ENCODE measurements around the gene TUFT1.

The TUFT1 gene

GRCh38 chr1:151509350-151510019 lies 30.6 kb upstream of the TUFT1 start:
- TF ChIP-seq ZBTB7A (IDR thresholded peaks at IDR 0.05; ENCODE audit: low read depth), result no peak
- TF ChIP-seq NFIC (IDR thresholded peaks at IDR 0.05), result no peak
- no peak for TF ChIP-seq FOXM1 (IDR thresholded peaks at IDR 0.05; ENCODE audit: borderline replicate concordance, low read depth)
- no peak for TF ChIP-seq TEAD4 (IDR thresholded peaks at IDR 0.05)
- no peak for TF ChIP-seq TAF1 (IDR thresholded peaks at IDR 0.05; ENCODE audit: low read depth)
- no peak for TF ChIP-seq EGR1 (IDR thresholded peaks at IDR 0.05)
- no peak for TF ChIP-seq REST (IDR thresholded peaks at IDR 0.05; ENCODE audit: low read depth)
- no peak for TF ChIP-seq MAX (IDR thresholded peaks at IDR 0.05)
- TF ChIP-seq YY1 (IDR thresholded peaks at IDR 0.05; ENCODE audit: low read depth), result no peak
- TF ChIP-seq USF1 (IDR thresholded peaks at IDR 0.05), result no peak
- TF ChIP-seq TCF12 (IDR thresholded peaks at IDR 0.05; ENCODE audit: low read depth), result no peak
- TF ChIP-seq RAD21 (IDR thresholded peaks at IDR 0.05; ENCODE audit: low read depth), result no peak
- no peak for TF ChIP-seq CREB1 (IDR thresholded peaks at IDR 0.05; ENCODE audit: low read depth)
- TF ChIP-seq CEBPB (IDR thresholded peaks at IDR 0.05), result no peak
- no peak for TF ChIP-seq EP300 (IDR thresholded peaks at IDR 0.05; ENCODE audit: borderline replicate concordance)

- TF ChIP-seq MAX (IDR thresholded peaks at IDR 0.05) (no peak), REST (IDR thresholded peaks at IDR 0.05; ENCODE audit: low read depth) (no peak), TEAD4 (IDR thresholded peaks at IDR 0.05) (no peak), ZBTB7A (IDR thresholded peaks at IDR 0.05; ENCODE audit: low read depth) (no peak), USF1 (IDR thresholded peaks at IDR 0.05) (no peak), CEBPB (IDR thresholded peaks at IDR 0.05) (no peak), YY1 (IDR thresholded peaks at IDR 0.05; ENCODE audit: low read depth) (no peak), CREB1 (IDR thresholded peaks at IDR 0.05; ENCODE audit: low read depth) (no peak)
These were observed 30.1 kb upstream of the TUFT1 start for GRCh38 chr1:151510020-151510405.

GRCh38 chr1:151510614-151510956 lies 29.5 kb upstream of the TUFT1 start:
- no peak for TF ChIP-seq USF1 (IDR thresholded peaks at IDR 0.05)
- TF ChIP-seq YY1 (IDR thresholded peaks at IDR 0.05; ENCODE audit: low read depth), result no peak
- no peak for TF ChIP-seq REST (IDR thresholded peaks at IDR 0.05; ENCODE audit: low read depth)
- TF ChIP-seq CEBPB (IDR thresholded peaks at IDR 0.05), result no peak
- no peak for TF ChIP-seq TAF1 (IDR thresholded peaks at IDR 0.05; ENCODE audit: low read depth)
- TF ChIP-seq CREB1 (IDR thresholded peaks at IDR 0.05; ENCODE audit: low read depth), result no peak
- TF ChIP-seq MAX (IDR thresholded peaks at IDR 0.05), result no peak
- TF ChIP-seq EGR1 (IDR thresholded peaks at IDR 0.05), result no peak
- TF ChIP-seq TCF12 (IDR thresholded peaks at IDR 0.05; ENCODE audit: low read depth), result no peak
- no peak for TF ChIP-seq FOXM1 (IDR thresholded peaks at IDR 0.05; ENCODE audit: borderline replicate concordance, low read depth)
- no peak for TF ChIP-seq NFIC (IDR thresholded peaks at IDR 0.05)
- no peak for TF ChIP-seq TEAD4 (IDR thresholded peaks at IDR 0.05)
- TF ChIP-seq RAD21 (IDR thresholded peaks at IDR 0.05; ENCODE audit: low read depth), result no peak
- no peak for TF ChIP-seq EP300 (IDR thresholded peaks at IDR 0.05; ENCODE audit: borderline replicate concordance)
- no peak for TF ChIP-seq ZBTB7A (IDR thresholded peaks at IDR 0.05; ENCODE audit: low read depth)

All from Ishikawa (cell line).